HPDE6-E6E7 (cell line): ENCODE measurements around the gene CNTNAP2.
"Not testable (repeated sequence)": the region's sequence is repeated elsewhere in the genome, so short reads cannot be mapped to it uniquely, and the experiment has no call there.

Source experiments
- DNase-seq: peaks from one replicate; pipeline ENCODE4 v3.0.0; 2011; ENCODE audit warnings: missing footprints; ENCODE audit errors: extremely low spot score

Gene CNTNAP2

GRCh38 chr7:147564786-147565476 lies 1448.3 kb downstream of the CNTNAP2 start:
- no peak for DNase-seq

DNA sequence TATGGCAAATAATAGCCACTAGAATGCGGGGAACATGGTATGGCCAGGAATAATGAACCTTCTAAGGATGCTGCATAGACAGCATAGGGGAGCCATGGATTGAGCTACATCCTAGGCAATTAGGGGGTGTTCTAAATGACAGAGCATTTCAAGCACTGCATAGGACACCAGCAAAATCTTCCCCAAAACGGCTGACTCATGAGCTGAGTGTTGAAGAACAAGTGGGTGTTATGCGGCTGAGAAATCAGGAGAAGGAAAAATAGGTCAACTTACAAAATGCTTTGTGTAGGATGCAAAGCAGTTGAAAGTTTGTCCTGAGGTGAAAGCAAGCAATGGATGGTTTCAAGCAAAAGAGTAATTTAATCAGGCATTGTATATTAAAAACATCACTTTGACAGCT lies 1450.4 kb downstream of the CNTNAP2 start:
- no peak for DNase-seq

- DNase-seq = no peak
Measured at GRCh38 chr7:147569116-147569913, 1452.7 kb downstream of the CNTNAP2 start.

DNA sequence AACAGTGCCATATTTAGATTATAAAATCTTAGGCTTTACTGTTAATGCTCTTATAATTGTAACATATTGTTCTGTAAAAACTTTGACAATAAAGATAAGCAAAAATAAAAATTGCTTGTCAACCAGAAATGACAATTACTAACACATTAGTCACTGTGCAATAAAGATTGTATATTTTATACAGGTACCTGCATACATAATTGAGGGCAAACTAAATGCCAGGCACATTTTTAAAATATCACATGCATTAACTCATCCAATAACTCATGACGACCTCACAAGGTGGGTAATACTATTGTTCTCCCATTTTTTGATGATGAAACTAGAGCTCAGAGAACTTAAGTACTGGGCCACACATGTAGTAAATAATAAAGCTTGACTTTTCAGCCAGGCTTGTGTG lies 1453.8 kb downstream of the CNTNAP2 start:
- no peak for DNase-seq

DNA sequence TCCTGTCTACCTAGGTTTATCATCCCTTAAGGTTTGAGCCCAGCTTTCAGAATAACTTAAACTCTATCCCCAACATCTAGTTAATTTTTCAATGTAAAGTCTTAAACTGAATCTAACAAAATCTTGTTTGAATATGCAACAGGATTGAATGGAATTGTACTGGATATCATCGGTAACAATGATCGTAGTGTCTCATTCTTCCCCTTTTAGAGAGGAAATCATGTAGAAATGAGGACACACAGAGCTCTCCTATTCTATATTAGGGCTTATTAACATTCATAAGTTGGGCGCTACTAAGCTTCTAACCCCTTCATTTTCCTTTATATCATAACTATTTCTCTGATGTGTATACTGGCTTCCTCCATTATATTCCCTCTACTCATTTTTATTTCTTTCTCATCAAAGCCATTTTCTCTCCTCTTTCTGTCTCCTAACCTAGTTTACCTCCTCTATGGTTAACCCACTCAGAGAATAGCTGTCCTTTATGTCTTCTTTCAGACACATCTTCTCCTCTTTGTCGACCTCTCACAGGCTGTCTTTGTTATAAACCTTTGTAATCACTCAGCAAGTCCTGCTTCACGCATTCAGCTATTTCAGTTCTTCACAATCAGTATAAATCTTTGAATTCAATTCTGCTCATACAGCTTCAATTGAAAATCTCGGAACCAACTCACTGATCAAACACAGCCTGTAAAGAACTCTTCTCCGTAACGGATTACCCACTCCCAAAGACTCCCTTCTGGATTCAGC lies 1455.0 kb downstream of the CNTNAP2 start:
- DNase-seq = no peak

GRCh38 chr7:147578196-147578595 lies 1461.6 kb downstream of the CNTNAP2 start:
- DNase-seq = no peak

GRCh38 chr7:147579148-147579547 lies 1462.5 kb downstream of the CNTNAP2 start:
- no peak for DNase-seq

GRCh38 chr7:147584771-147585193 lies 1468.2 kb downstream of the CNTNAP2 start:
- no peak for DNase-seq

- DNase-seq = no peak
Measured at GRCh38 chr7:147586110-147586509, 1469.5 kb downstream of the CNTNAP2 start.

DNA sequence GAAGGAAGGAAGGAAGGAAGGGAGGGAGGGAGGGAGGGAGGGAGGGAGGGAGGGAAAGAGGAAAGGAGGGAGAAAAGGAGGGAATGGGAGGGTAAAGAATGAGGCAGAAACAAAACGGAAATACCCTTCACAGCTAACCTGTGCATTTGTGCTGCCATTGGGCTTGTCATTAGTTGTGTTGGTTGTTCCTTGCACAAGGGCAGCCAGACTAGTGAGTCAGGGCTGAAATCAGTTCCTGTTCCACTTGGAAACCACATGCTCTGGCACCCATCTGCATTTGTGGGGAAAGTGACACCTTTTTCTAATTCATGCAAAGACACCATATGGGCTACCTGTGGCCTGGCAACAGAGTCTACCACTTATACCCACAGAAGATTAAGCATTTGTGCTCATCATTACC lies 1469.9 kb downstream of the CNTNAP2 start:
- DNase-seq = no peak

DNA sequence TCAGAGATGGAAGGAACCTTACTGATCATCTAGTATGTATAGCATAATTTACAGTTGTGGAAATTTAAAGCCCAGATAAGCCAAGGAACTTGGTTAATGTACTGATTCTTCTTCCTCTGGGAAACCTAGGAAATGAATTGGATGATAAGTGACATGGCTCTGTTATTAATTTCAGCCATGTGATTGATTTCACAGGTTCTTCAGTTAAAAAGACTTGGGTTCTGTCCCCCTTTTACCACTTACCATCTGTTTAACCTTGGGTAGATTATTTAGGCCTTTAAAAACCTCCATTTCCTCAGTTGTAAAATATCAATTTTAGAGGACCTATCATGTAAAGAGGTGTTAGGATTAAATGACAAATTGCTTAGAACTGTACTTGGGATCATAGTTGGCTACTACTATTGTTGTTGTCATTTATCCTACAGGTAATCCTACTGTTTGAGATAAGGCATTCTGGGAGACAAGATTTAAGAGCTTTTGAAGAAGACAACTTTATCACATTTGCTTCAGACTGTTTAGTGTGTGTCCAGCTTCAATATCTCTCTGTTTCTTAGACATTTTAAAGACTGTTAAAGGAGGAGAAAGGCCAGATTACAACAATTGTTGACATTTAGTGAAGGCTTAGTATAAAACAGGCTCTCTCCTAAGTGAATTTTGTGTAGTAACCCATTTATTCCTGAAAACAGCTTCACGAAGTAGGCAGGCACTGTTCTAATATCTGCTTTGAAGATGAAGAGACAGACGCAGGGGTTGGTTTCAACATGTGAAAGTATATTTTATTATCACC lies 1476.9 kb downstream of the CNTNAP2 start:
- no peak for DNase-seq

DNA sequence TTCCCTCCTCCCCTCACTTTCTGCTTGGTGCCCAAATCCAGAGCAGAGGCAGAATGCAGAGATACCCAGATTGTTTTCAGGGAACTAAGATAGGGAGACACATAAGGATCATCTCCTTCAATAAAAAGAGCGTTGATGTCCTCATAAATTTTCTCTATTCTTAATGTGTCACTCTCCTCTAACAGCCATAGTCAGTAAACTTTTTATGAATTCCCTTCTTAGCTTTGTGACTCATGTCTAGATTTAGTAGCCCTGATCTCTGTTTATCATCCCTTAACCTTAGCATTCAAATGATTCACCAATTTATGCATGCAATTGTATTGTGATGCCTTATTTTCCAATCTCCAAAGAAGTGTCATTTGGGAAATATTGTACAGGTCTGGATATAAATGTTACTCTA lies 1478.4 kb downstream of the CNTNAP2 start:
- DNase-seq = no peak

GRCh38 chr7:147598687-147599086 lies 1482.1 kb downstream of the CNTNAP2 start:
- DNase-seq = not testable (repeated sequence)

- DNase-seq = no peak
Measured at GRCh38 chr7:147605323-147605722, 1488.7 kb downstream of the CNTNAP2 start.

GRCh38 chr7:147607157-147607800 lies 1490.7 kb downstream of the CNTNAP2 start:
- no peak for DNase-seq

DNA sequence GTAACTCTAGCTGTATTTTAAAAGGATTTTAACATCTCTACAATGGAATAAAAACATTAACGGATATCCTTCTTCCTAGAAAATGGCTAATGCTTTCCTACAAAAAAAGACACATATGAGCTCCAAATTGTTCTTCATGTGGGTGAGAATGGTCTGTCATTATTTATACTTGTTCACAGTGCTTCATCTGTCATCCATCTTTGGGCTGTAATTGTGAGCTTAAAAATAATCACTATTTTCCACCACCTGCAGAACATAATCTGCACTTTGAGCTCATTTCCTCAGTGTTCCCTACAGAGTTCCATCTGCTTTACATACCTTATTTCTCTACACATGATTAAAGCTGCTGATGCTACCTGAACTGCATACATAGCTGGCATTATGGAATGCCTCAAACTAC lies 1494.8 kb downstream of the CNTNAP2 start:
- DNase-seq = no peak

- DNase-seq = no peak
Measured at GRCh38 chr7:147635288-147635687, 1518.7 kb downstream of the CNTNAP2 start.

DNA sequence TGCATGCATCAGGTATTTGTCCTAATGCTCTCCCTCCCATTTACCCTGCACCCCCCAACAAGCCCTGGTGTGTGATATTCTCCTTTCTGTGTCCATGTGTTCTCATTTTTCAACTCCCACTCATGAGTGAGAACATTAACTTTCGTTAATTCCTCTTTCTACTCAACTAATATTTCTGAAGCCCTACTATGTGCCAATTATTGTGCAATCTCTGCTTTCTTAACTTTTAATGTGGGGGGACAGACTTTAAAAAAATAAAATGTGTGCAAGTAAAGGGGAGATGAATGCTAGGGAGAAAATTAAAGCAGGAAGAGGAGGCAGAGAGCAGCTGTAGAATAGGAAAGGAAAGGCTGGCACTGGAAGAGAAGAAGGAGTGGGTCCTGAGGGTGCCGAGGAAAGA lies 1520.0 kb downstream of the CNTNAP2 start:
- DNase-seq = no peak

- DNase-seq = no peak
Measured at GRCh38 chr7:147638566-147638965, 1522.0 kb downstream of the CNTNAP2 start.

DNA sequence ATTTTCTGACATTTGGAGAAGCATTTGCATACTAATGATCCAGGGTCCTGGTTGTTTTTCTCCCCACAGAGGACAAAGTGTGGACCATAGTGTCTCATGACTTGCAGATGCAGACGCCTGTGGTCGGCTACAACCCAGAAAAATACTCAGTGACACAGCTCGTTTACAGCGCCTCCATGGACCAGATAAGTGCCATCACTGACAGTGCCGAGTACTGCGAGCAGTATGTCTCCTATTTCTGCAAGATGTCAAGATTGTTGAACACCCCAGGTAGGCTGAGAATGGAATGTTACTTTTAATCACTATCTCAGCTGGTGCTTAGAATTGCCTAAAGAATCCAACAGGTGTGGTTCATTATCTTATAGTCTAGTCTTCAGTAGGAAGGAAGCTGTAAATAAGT lies 1522.4 kb downstream of the CNTNAP2 start:
- no peak for DNase-seq

- DNase-seq = no peak
Measured at GRCh38 chr7:147639751-147640150, 1523.2 kb downstream of the CNTNAP2 start.
